A549 (cell line): ENCODE results near the gene TNFRSF13B. TPM values are rescaled to one million over a fixed set of nuclear protein-coding genes. Genes with fewer than 3 reads are reported as not detected.
A peak's percentile ranks its signal among the peaks of the same experiment; 100 is the strongest.

ENCODE experiments used
- ATAC-seq, 2 experiments: fragments of 200-7000 bp in 1 of 2; fragments of >200 bp in 1 of 2; cut with Nextera tagmentation in 1 of 2; cut with Tn5 transposase in 1 of 2; 3 replicates each; pipeline versions ENCODE4 v1.8.0 to v1.9.1; 2018 to 2020; ENCODE audit warnings: mild to moderate bottlenecking in 1 of 2, moderate library complexity in 1 of 2
- CTCF ChIA-PET: fragments of 300-600 bp; sonication (Branson Sonifier 250); formaldehyde crosslinking; extraction: SDS; loops from one replicate; lab custom pipeline; 2021; ENCODE audit warnings: antibody characterized with exemption, inconsistent platforms; lab: Yijun Ruan, JAX
- POLR2A ChIA-PET: fragments of 350-600 bp; formaldehyde crosslinking; extraction: SDS; loops from one replicate; lab custom pipeline; 2021; ENCODE audit warnings: antibody characterized with exemption, inconsistent platforms; lab: Yijun Ruan, JAX
- DNase-seq, 2 experiments: peaks; one replicate each; pipeline versions ENCODE4 v3.0.0 to v3.0.0-alpha.2; 2011 to 2016; ENCODE audit warnings: low read depth in 1 of 2, low spot score in 1 of 2
- FAIRE-seq: peaks from 2 replicates; lab custom pipeline; 2011; peaks lifted over from hg19 to GRCh38; lab: Jason Lieb, UNC
- H3K27ac ChIP-seq, 2 experiments: fragments of >200 bp; sonication (Bioruptor Twin); formaldehyde crosslinking; 3 replicates each; pipeline ENCODE4 v1.5.1; 2016 to 2017
- H3K4me1 ChIP-seq: fragments of >200 bp; sonication (Bioruptor Twin); formaldehyde crosslinking; 3 replicates; pipeline ENCODE4 v1.6.1; 2016
- H3K4me2 ChIP-seq: fragments of >200 bp; sonication (Bioruptor Twin); formaldehyde crosslinking; 3 replicates; pipeline ENCODE4 v1.6.1; 2016
- H3K4me3 ChIP-seq: fragments of >200 bp; sonication (Bioruptor Twin); formaldehyde crosslinking; 3 replicates; pipeline ENCODE4 v1.5.1; 2016
- H3K9me3 ChIP-seq: fragments of >200 bp; sonication (Bioruptor Twin); formaldehyde crosslinking; 3 replicates; pipeline ENCODE4 v1.6.1; 2016
- BHLHE40 ChIP-seq: IDR thresholded peaks from 2 replicates; pipeline ENCODE4 v1.6.1; 2012; ENCODE audit warnings: low read depth, low read length, inconsistent platforms
- CEBPB ChIP-seq, 2 experiments: fragments of >200 bp in 1 of 2; sonication (Bioruptor Twin) in 1 of 2; formaldehyde crosslinking in 1 of 2; IDR thresholded peaks; 2 replicates each; pipeline ENCODE4 v1.6.1; 2012 to 2016
- EHMT2 ChIP-seq: fragments of 200-600 bp; sonication (generic); IDR thresholded peaks from 2 replicates; pipeline ENCODE4 v1.6.1; 2016; ENCODE audit warnings: antibody characterized with exemption, low read depth, mild to moderate bottlenecking, moderate library complexity
- ESRRA ChIP-seq: fragments of 150-350 bp; IDR thresholded peaks from 2 replicates; pipeline ENCODE4 v1.6.1; 2014; ENCODE audit warnings: mild to moderate bottlenecking, low read length, borderline replicate concordance
- FOSB ChIP-seq: fragments of 250-450 bp; sonication (Bioruptor Pico); IDR thresholded peaks from 2 replicates; pipeline ENCODE4 v1.5.0; 2020; ENCODE audit warnings: mild to moderate bottlenecking, moderate library complexity
- FOSL2 ChIP-seq, 2 experiments: fragments of 450-650 bp in 1 of 2; fragments of >200 bp in 1 of 2; sonication (Bioruptor Twin) in 1 of 2; formaldehyde crosslinking; IDR thresholded peaks; 2 replicates each; pipeline versions ENCODE4 v1.5.0 to v1.6.1; 2016 to 2020; ENCODE audit warnings: mild to moderate bottlenecking in 1 of 2, moderate library complexity in 1 of 2
- FOXS1 ChIP-seq: fragments of 250-450 bp; sonication (Bioruptor Pico); IDR thresholded peaks from 2 replicates; pipeline ENCODE4 v1.5.0; 2020; ENCODE audit warnings: mild to moderate bottlenecking, moderate library complexity
- HDAC2 ChIP-seq: fragments of 200-600 bp; sonication (generic); IDR thresholded peaks from 2 replicates; pipeline ENCODE4 v1.6.1; 2016
- KDM1A ChIP-seq: fragments of 200-600 bp; sonication (generic); IDR thresholded peaks from 2 replicates; pipeline ENCODE4 v1.6.1; 2016; ENCODE audit warnings: low read depth, mild to moderate bottlenecking
- NFE2L2 ChIP-seq: fragments of 150-350 bp; conservative IDR thresholded peaks from 2 replicates; pipeline ENCODE4 v1.6.1; 2014; ENCODE audit warnings: low read length
- NPAS2 ChIP-seq: fragments of 250-450 bp; sonication (Bioruptor Pico); IDR thresholded peaks from 2 replicates; pipeline ENCODE4 v1.8.0; 2022; ENCODE audit warnings: mild to moderate bottlenecking, moderate library complexity, borderline replicate concordance
- POLR2A ChIP-seq: IDR thresholded peaks from 2 replicates; pipeline ENCODE4 v1.6.1; 2012; ENCODE audit warnings: mild to moderate bottlenecking, low read length
- RARB ChIP-seq: fragments of 250-450 bp; sonication (Bioruptor Pico); IDR thresholded peaks from 2 replicates; pipeline ENCODE4 v1.8.0; 2021; ENCODE audit warnings: mild to moderate bottlenecking, moderate library complexity
- SMC3 ChIP-seq: fragments of >200 bp; sonication (Bioruptor Twin); formaldehyde crosslinking; IDR thresholded peaks from 3 replicates; pipeline ENCODE4 v1.6.1; 2018; ENCODE audit warnings: inconsistent platforms
- TFCP2L1 ChIP-seq: fragments of 250-450 bp; sonication (Bioruptor Pico); IDR thresholded peaks from 2 replicates; pipeline ENCODE4 v1.5.0; 2021; ENCODE audit warnings: mild to moderate bottlenecking
- TP53 ChIP-seq: fragments of 250-450 bp; sonication (Bioruptor Pico); IDR thresholded peaks from 2 replicates; pipeline ENCODE4 v1.5.0; 2021; ENCODE audit warnings: mild to moderate bottlenecking, moderate library complexity
- ZC3H11A ChIP-seq: fragments of 450-650 bp; IDR thresholded peaks from 2 replicates; pipeline ENCODE4 v1.6.1; 2014; ENCODE audit warnings: antibody characterized with exemption, mild to moderate bottlenecking
- ZFP36 ChIP-seq: fragments of 450-650 bp; IDR thresholded peaks from 2 replicates; pipeline ENCODE4 v1.6.1; 2014; ENCODE audit warnings: borderline replicate concordance; ENCODE audit not compliant: partially characterized antibody
- WGBS: methylation state at CpG from one replicate; pipeline ENCODE4 v1.1.6; 2017; ENCODE audit errors: missing lambda C conversion rate; 5-methylcytosine and 5-hydroxymethylcytosine counted together
- polyA plus RNA-seq, 4 experiments: library from polyadenylated mRNA; depleted of rRNA in 3 of 4; stranded (reverse); fragments of >200 nt; fragmentation: RNase III in 1 of 4; extraction: RNeasy Plus Mini Kit Qiagen cat#74134 plus additional on column Dnase treatment in 1 of 4; gene quantifications; 2 replicates in 3 of 4; 3 replicates in 1 of 4; pipeline ENCODE4 v1.2.3, GENCODE V29; 2011 to 2017
- TF ChIP-seq, protein P1 (sequence below): fragments of 450-650 bp; IDR thresholded peaks from 2 replicates; pipeline ENCODE4 v1.6.1; 2014; ENCODE audit warnings: antibody characterized with exemption
- TF ChIP-seq, protein P2 (sequence below): fragments of 250-450 bp; sonication (Bioruptor Pico); IDR thresholded peaks from 2 replicates; pipeline ENCODE4 v1.5.0; 2021; ENCODE audit warnings: mild to moderate bottlenecking, moderate library complexity, borderline replicate concordance
- TF ChIP-seq, protein P3 (sequence below): fragments of 150-350 bp; IDR thresholded peaks from 2 replicates; pipeline ENCODE4 v1.6.1; 2014; ENCODE audit warnings: low read depth, mild to moderate bottlenecking, low read length
- TF ChIP-seq, protein P4 (sequence below): IDR thresholded peaks from 2 replicates; pipeline ENCODE4 v1.6.1; 2012
- TF ChIP-seq, protein P5 (sequence below): IDR thresholded peaks from 2 replicates; pipeline ENCODE4 v1.6.1; 2012

The TNFRSF13B gene
- polyA plus RNA-seq, 2 of the 4 experiments (the other 2 are of a cell fraction) = not detected

DNA sequence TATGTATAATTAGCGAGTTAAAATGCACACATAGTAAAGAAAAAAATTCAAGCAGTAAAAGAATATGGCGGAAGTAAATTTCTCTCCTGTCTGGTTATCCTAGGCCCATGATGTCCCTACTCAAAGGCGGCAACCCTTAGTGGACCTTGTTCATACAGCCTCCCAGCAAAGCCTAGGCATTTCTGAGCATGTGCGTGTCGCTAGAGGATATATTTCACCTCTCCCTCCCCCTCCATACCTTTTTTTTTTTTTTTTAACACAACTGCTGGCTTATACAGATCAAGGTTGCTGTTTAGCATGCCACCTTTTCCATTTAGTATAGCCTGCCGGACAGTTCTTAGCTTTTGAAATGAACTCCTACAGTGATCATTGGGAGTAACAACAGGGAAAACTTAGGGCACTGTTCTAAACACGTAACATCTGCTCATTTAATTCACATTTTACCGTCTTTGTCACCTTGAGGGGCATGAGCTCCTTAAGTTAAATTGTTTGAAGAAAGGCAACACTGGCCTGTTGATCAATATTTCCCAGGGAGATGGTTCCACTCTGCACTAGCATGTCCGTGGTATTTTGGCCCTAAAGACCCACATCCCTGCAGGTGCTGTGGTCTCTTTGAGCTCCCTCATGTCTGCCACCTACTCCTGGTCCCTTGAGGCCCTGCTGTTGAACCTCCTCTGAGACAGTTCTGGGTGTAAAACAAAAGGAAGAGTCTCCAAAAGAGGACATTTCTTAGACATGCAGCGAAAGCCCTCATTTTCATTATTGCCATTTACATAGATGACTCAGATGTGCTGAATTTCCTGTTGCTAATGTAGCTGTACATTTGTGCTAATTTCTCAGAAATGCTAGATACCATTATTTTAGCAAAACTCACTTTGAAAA lies 4.1 kb upstream of the TNFRSF13B start (continued):
- TF ChIP-seq CEBPB (IDR thresholded peaks at IDR 0.05) = no peak
- TF ChIP-seq, protein P1, sequence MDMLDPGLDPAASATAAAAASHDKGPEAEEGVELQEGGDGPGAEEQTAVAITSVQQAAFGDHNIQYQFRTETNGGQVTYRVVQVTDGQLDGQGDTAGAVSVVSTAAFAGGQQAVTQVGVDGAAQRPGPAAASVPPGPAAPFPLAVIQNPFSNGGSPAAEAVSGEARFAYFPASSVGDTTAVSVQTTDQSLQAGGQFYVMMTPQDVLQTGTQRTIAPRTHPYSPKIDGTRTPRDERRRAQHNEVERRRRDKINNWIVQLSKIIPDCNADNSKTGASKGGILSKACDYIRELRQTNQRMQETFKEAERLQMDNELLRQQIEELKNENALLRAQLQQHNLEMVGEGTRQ = no peak
- no peak for TF ChIP-seq ESRRA
- TF ChIP-seq, protein P2, sequence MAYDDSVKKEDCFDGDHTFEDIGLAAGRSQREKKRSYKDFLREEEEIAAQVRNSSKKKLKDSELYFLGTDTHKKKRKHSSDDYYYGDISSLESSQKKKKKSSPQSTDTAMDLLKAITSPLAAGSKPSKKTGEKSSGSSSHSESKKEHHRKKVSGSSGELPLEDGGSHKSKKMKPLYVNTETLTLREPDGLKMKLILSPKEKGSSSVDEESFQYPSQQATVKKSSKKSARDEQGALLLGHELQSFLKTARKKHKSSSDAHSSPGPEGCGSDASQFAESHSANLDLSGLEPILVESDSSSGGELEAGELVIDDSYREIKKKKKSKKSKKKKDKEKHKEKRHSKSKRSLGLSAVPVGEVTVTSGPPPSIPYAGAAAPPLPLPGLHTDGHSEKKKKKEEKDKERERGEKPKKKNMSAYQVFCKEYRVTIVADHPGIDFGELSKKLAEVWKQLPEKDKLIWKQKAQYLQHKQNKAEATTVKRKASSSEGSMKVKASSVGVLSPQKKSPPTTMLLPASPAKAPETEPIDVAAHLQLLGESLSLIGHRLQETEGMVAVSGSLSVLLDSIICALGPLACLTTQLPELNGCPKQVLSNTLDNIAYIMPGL (CRISPR knock-in tag) = no peak
- TF ChIP-seq SMC3 = no peak

DNA sequence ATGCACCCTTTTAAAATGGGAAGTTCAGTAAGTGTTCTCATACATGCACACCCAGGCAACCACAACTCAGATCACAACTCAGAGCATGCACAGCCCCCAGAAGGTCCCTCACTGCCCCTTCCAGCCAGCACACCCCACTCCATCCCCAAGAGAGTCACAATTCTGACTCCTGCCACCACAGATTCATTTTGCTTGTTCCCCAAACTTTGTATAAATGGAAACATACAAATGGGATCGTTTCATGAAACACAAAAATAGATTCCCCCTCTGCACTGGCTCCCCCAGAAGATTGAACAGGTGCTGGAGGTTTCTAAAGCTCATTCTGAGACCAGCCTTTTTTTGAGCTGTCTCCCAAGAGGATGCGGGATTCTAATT lies 3.3 kb upstream of the TNFRSF13B start:
- ATAC-seq = no peak
- H3K4me3 ChIP-seq = no peak overlapping the region
- no peak overlapping the region for H3K4me2 ChIP-seq
- H3K9me3 ChIP-seq = no peaks in the 10 kb centered on the region
- H3K4me1 ChIP-seq = 0 out of 3 replicates have a peak, but pooled peaks cover 4% of the 10 kb centered on the region
- WGBS = 50% methylated on average over 2 of the region's 2 CpGs
- CTCF ChIA-PET = interaction anchor here (1.4 to 1.6 kb wide), 2 partner anchors 16 to 31 kb away, joined by 4 to 6 read pairs; no protein-coding TSS in a partner anchor
- DNase-seq = no peak
- POLR2A ChIA-PET = no interaction called here
- no peak overlapping the region for H3K27ac ChIP-seq
- TF ChIP-seq POLR2A = no peak
- TF ChIP-seq FOXS1 (CRISPR knock-in tag) = no peak
- no peak for TF ChIP-seq RARB (CRISPR knock-in tag)
- no peak for TF ChIP-seq CEBPB (IDR thresholded peaks at IDR 0.05)
- TF ChIP-seq HDAC2 = no peak
- TF ChIP-seq ZC3H11A = no peak
- peak; percentile 46 for FAIRE-seq

DNA sequence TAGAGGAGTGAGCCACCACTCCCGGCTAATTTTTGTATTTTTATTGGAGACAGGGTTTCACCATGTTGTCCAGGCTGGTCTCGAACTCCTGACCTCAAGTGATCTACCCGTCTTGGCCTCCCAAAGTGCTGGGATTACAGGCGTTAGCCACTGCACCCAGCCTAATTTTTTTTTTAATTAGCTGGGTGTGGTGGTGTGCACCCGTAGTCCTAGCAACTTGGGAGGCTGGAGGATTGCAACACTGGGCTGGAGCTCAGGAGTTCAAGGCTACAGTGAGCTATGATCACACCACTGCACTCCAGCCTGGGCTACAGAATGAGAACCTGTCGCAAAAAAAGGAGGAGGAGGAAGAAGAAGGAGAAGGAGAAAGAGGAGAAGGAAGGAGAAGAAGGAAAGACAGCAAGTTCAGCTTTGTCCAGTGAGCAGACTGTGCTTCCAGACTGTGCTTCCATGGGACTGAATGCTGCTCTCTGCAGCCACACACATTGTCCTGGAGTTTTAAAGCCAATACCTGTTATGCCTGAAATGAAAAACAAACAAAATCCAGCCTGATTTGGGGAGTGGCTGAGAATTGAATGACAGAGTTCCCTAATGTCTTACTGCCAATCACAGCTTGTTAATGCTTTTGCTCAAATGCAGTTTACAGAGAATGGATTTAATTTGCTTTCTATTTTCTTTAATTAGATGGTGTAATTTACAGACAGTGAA lies 2.8 kb upstream of the TNFRSF13B start:
- H3K27ac ChIP-seq = no peak overlapping the region
- TF ChIP-seq CEBPB (IDR thresholded peaks at IDR 0.05) (peak in 1 of 2 experiments; percentile 44; a peak in 1 of 4 replicates), ZFP36 (peak; percentile 14), EHMT2 (no peak), TP53 (CRISPR knock-in tag) (no peak)
- ChIA-PET CTCF (interaction anchor here (1.4 to 1.6 kb wide), 2 partner anchors 17 to 30 kb away, joined by 4 to 6 read pairs; no protein-coding TSS in a partner anchor), POLR2A (no interaction called here)
- no peak for ATAC-seq
- FAIRE-seq = peak; percentile 7
- H3K9me3 ChIP-seq = no peaks in the 10 kb centered on the region
- whole genome bisulfite sequencing = 61% methylated on average over 6 of the region's 6 CpGs
- H3K4me3 ChIP-seq = no peak overlapping the region
- no peak for DNase-seq
- H3K4me2 ChIP-seq = no peak overlapping the region
- H3K4me1 ChIP-seq = 0 out of 3 replicates have a peak, but pooled peaks cover 4% of the 10 kb centered on the region

DNA sequence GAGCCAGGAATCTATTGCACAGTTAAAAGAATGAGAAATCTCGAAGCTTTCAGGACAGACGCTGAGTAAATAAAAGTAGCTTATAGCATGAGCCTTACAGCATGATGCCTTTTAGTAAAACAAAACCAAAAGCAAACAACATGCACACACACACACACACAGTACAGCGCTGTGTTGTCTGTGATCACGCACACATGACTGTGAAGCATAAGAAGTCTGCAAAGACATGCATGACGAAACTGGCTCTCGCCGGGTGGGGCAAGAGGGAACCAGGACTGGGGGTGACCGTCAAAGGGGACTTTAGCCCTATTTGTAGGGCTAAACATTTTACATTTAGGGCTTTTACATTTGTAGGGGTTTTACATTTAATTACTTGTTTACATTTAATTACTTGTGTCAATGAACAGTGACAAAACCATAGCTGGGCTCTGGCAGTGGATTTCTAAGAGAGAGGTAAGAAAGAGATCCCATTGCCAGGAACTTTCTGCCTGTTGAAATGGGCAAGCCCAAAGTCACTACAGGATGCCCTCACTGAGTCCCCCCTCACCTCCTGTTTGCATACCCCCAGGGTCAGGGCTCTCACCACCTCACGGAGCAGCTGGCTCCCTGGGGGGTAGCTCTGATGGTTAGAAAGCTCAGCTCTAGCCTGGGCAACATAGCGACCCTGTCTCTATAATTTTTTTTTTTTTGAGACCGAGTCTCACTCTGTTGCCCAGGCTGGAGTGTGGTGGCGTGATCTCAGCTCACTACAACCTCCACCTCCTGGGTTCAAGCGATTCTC lies 2.0 kb upstream of the TNFRSF13B start:
- 67% methylated on average over 13 of the region's 13 CpGs for WGBS
- no peak overlapping the region for H3K4me3 ChIP-seq
- H3K4me1 ChIP-seq = 0 out of 3 replicates have a peak, but pooled peaks cover 4% of the 10 kb centered on the region
- FAIRE-seq (no peak), DNase-seq (no peak), ATAC-seq (no peak; a peak in 1 of 6 replicates)
- H3K4me2 ChIP-seq = no peak overlapping the region
- H3K9me3 ChIP-seq = no peaks in the 10 kb centered on the region
- no peak overlapping the region for H3K27ac ChIP-seq
- CTCF ChIA-PET = interaction anchor here (0.6 to 1.6 kb wide), 3 partner anchors 17 to 29 kb away, joined by 3 to 4 read pairs (median 4); no protein-coding TSS in a partner anchor
- POLR2A ChIA-PET = no interaction called here
- TF ChIP-seq NPAS2 (no peak), POLR2A (no peak), RARB (CRISPR knock-in tag) (no peak), BHLHE40 (no peak), TFCP2L1 (no peak), FOSL2 (IDR thresholded peaks at IDR 0.05) (no peak), FOSL2 (CRISPR knock-in tag; IDR thresholded peaks at IDR 0.05) (no peak), FOSB (CRISPR knock-in tag) (no peak), KDM1A (no peak), NFE2L2 (no peak), ZFP36 (no peak)
- TF ChIP-seq, protein P3, sequence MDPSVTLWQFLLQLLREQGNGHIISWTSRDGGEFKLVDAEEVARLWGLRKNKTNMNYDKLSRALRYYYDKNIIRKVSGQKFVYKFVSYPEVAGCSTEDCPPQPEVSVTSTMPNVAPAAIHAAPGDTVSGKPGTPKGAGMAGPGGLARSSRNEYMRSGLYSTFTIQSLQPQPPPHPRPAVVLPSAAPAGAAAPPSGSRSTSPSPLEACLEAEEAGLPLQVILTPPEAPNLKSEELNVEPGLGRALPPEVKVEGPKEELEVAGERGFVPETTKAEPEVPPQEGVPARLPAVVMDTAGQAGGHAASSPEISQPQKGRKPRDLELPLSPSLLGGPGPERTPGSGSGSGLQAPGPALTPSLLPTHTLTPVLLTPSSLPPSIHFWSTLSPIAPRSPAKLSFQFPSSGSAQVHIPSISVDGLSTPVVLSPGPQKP = no peak
- TF ChIP-seq, protein P4, sequence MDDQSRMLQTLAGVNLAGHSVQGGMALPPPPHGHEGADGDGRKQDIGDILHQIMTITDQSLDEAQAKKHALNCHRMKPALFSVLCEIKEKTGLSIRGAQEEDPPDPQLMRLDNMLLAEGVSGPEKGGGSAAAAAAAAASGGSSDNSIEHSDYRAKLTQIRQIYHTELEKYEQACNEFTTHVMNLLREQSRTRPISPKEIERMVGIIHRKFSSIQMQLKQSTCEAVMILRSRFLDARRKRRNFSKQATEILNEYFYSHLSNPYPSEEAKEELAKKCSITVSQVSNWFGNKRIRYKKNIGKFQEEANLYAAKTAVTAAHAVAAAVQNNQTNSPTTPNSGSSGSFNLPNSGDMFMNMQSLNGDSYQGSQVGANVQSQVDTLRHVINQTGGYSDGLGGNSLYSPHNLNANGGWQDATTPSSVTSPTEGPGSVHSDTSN = no peak
- TF ChIP-seq, protein P5, sequence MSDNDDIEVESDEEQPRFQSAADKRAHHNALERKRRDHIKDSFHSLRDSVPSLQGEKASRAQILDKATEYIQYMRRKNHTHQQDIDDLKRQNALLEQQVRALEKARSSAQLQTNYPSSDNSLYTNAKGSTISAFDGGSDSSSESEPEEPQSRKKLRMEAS = no peak
